ENCODE measurements around the gene RECK. TPM values are rescaled to one million over a fixed set of nuclear protein-coding genes. Genes with fewer than 3 reads are reported as not detected.
A peak's percentile ranks its signal among the peaks of the same experiment; 100 is the strongest.

Gene RECK
- total and polyA plus RNA-seq, 2 experiments from 2014 or later = 127 to 165 TPM

- no peak for DNase-seq
- Histone ChIP-seq H3K27ac (no peak overlapping the region), H3K9me3 (ENCODE audit: low read depth) (no peaks in the 10 kb centered on the region), H3F3A (ENCODE audit: insufficient read depth) (peaks cover 47% of the 10 kb centered on the region), H3K79me2 (ENCODE audit: insufficient read depth) (no peaks in the 10 kb centered on the region), H3K9ac (no peak overlapping the region), H3K4me3 (no peak overlapping the region), H3K36me3 (ENCODE audit: low read depth) (peaks cover 76% of the 10 kb centered on the region), H3K4me2 (ENCODE audit: unreplicated experiment) (no peak overlapping the region), H2AFZ (no peak overlapping the region), H4K20me1 (ENCODE audit: insufficient read depth) (no peaks in the 10 kb centered on the region), H3K4me1 (ENCODE audit: insufficient read depth) (no peaks in the 10 kb centered on the region), H3K9me2 (ENCODE audit: insufficient read depth) (no peaks in the 10 kb centered on the region), H3K27me3 (replicated peaks; ENCODE audit: insufficient read depth) (no peaks in the 10 kb centered on the region)
- no peak for TF ChIP-seq EZH2phosphoT487 (IDR thresholded peaks at IDR 0.05; ENCODE audit: insufficient read depth, low read depth)
- in situ Hi-C loops (cut with MboI) = no loop called here
- 63 to 68% methylated on average over 2 of the region's 2 CpGs for WGBS, 2 experiments (ENCODE audit: low coverage in 1 of 2, low lambda C conversion rate in 2 of 2, missing lambda C conversion rate in 2 of 2)
Observed at GRCh38 chr9:36113999-36114398, 77.3 kb downstream of the RECK start.

DNA sequence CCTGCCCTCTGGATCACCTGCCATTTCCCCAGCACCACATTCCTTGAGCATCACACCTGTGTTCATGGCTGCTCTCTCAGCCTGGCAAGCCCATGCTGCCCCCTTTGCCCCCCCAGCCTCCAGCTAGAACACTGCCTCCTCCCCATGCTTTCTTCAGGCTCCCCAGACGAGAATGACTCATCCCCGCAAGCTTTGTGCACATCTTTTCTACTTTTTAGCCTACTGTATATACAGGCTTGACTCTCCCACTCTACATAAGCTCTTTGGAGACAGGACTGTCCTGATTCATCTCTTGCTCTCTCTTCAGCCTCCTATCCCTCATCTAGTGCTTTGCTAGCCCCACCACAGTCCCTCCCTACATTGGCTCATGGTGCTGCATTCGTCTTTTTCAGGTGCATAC, 79.9 kb downstream of the RECK start:
- Histone ChIP-seq H3K79me2 (ENCODE audit: insufficient read depth) (no peaks in the 10 kb centered on the region; the same call in 1 of the 2 replicates), H3K9ac (no peak overlapping the region), H3K27ac (no peak overlapping the region), H3K4me3 (no peak overlapping the region), H3K36me3 (ENCODE audit: low read depth) (peaks cover 70% of the 10 kb centered on the region), H3K27me3 (replicated peaks; ENCODE audit: insufficient read depth) (no peaks in the 10 kb centered on the region), H3K9me3 (ENCODE audit: low read depth) (no peaks in the 10 kb centered on the region), H3F3A (ENCODE audit: insufficient read depth) (peaks cover 44% of the 10 kb centered on the region), H2AFZ (no peak overlapping the region), H3K4me1 (ENCODE audit: insufficient read depth) (no peaks in the 10 kb centered on the region), H3K9me2 (ENCODE audit: insufficient read depth) (no peaks in the 10 kb centered on the region), H3K4me2 (ENCODE audit: unreplicated experiment) (no peak overlapping the region), H4K20me1 (ENCODE audit: insufficient read depth) (no peaks in the 10 kb centered on the region)
- WGBS, 2 experiments (ENCODE audit: low coverage in 1 of 2, low lambda C conversion rate in 2 of 2, missing lambda C conversion rate in 2 of 2) = 95 to 96% methylated on average over 3 of the region's 3 CpGs
- no peak for DNase-seq
- no peak for TF ChIP-seq EZH2 (IDR thresholded peaks at IDR 0.05; ENCODE audit: insufficient read depth, poor library complexity, severe bottlenecking)
- TF ChIP-seq EZH2phosphoT487 (IDR thresholded peaks at IDR 0.05; ENCODE audit: insufficient read depth, low read depth) = no peak
- in situ Hi-C loops (cut with MboI) = no loop called here

DNA sequence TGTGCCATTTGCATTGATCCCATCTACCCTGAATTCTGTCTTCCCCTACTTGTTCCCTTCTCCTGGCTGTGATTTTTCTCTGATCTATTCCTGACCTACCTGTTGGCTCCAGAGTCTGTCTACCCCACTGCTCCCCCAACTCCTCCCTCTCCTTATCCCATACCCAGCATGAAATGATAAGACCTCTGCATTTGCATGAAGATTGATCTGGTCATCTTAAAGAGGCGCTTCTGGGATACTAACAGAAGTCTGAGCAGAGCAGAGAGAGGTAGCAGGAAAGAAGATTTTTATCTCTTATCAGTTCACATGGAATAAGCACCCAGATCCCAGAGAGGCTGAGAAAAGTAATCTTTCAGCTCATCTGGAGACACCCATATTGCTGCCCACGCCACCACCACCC, 81.5 kb downstream of the RECK start:
- TF ChIP-seq EZH2phosphoT487 (IDR thresholded peaks at IDR 0.05; ENCODE audit: insufficient read depth, low read depth) (no peak), EZH2 (IDR thresholded peaks at IDR 0.05; ENCODE audit: insufficient read depth, poor library complexity, severe bottlenecking) (no peak)
- Histone ChIP-seq H3F3A (ENCODE audit: insufficient read depth) (peaks cover 40% of the 10 kb centered on the region), H3K4me3 (no peak overlapping the region), H3K79me2 (ENCODE audit: insufficient read depth) (no peaks in the 10 kb centered on the region; the same call in 1 of the 2 replicates), H3K9me2 (ENCODE audit: insufficient read depth) (no peaks in the 10 kb centered on the region), H3K27ac (no peak overlapping the region), H4K20me1 (ENCODE audit: insufficient read depth) (no peaks in the 10 kb centered on the region), H3K4me2 (ENCODE audit: unreplicated experiment) (no peak overlapping the region), H3K27me3 (replicated peaks; ENCODE audit: insufficient read depth) (no peaks in the 10 kb centered on the region), H3K9ac (no peak overlapping the region), H2AFZ (no peak overlapping the region), H3K36me3 (ENCODE audit: low read depth) (peaks cover 73% of the 10 kb centered on the region), H3K9me3 (ENCODE audit: low read depth) (no peaks in the 10 kb centered on the region), H3K4me1 (ENCODE audit: insufficient read depth) (no peaks in the 10 kb centered on the region)
- DNase-seq = no peak
- 98 to 100% methylated on average over 2 of the region's 2 CpGs for WGBS, 2 experiments (ENCODE audit: low coverage in 1 of 2, low lambda C conversion rate in 2 of 2, missing lambda C conversion rate in 2 of 2)
- in situ Hi-C loops (cut with MboI) = no loop called here

DNA sequence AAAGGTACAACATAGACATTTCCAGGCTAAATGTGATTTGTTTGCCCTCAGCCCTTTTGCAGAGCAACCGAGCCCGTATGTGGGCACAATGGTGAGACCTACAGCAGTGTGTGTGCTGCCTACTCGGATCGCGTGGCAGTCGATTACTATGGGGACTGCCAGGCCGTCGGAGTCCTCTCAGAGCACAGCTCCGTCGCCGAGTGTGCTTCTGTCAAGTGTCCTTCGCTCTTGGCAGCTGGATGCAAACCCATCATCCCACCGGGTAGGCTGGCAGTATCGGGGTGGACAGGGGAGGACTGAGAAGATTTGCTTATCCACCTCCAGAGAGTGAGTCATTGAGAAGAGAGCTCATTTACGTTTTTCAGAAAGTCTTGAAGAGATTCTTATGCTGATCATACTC, 82.0 kb downstream of the RECK start:
- no peaks in the 10 kb centered on the region; the same call in 1 of the 2 replicates for H3K79me2 ChIP-seq (ENCODE audit: insufficient read depth)
- no peak overlapping the region for H3K4me2 ChIP-seq (ENCODE audit: unreplicated experiment)
- WGBS, 2 experiments (ENCODE audit: low coverage in 1 of 2, low lambda C conversion rate in 2 of 2, missing lambda C conversion rate in 2 of 2) = 73 to 77% methylated on average over 15 of the region's 15 CpGs
- H3K4me1 ChIP-seq (ENCODE audit: insufficient read depth) = no peaks in the 10 kb centered on the region
- peaks cover 73% of the 10 kb centered on the region for H3K36me3 ChIP-seq (ENCODE audit: low read depth)
- no peak overlapping the region for H3K4me3 ChIP-seq
- no peaks in the 10 kb centered on the region for H3K27me3 ChIP-seq (replicated peaks; ENCODE audit: insufficient read depth)
- peak; percentile 28 for DNase-seq
- in situ Hi-C loops (cut with MboI) = no loop called here
- no peak overlapping the region for H3K9ac ChIP-seq
- TF ChIP-seq EZH2 (IDR thresholded peaks at IDR 0.05; ENCODE audit: insufficient read depth, poor library complexity, severe bottlenecking) = no peak
- no peak for TF ChIP-seq EZH2phosphoT487 (IDR thresholded peaks at IDR 0.05; ENCODE audit: insufficient read depth, low read depth)
- peaks cover 39% of the 10 kb centered on the region for H3F3A ChIP-seq (ENCODE audit: insufficient read depth)
- no peaks in the 10 kb centered on the region for H3K9me3 ChIP-seq (ENCODE audit: low read depth)
- no peak overlapping the region for H2AFZ ChIP-seq
- no peaks in the 10 kb centered on the region for H3K9me2 ChIP-seq (ENCODE audit: insufficient read depth)
- no peak overlapping the region for H3K27ac ChIP-seq
- H4K20me1 ChIP-seq (ENCODE audit: insufficient read depth) = no peaks in the 10 kb centered on the region

- H3K36me3 ChIP-seq (ENCODE audit: low read depth) = peaks cover 72% of the 10 kb centered on the region
- no peak overlapping the region for H3K4me3 ChIP-seq
- H3K27me3 ChIP-seq (replicated peaks; ENCODE audit: insufficient read depth) = no peaks in the 10 kb centered on the region
- DNase-seq = no peak
- no peak overlapping the region for H3K27ac ChIP-seq
- H2AFZ ChIP-seq = no peak overlapping the region
- in situ Hi-C loops (cut with MboI) = no loop called here
- H4K20me1 ChIP-seq (ENCODE audit: insufficient read depth) = no peaks in the 10 kb centered on the region
- no peaks in the 10 kb centered on the region for H3K4me1 ChIP-seq (ENCODE audit: insufficient read depth)
- H3K79me2 ChIP-seq (ENCODE audit: insufficient read depth) = no peaks in the 10 kb centered on the region; the same call in 1 of the 2 replicates
- peaks cover 36% of the 10 kb centered on the region for H3F3A ChIP-seq (ENCODE audit: insufficient read depth)
- H3K9me2 ChIP-seq (ENCODE audit: insufficient read depth) = no peaks in the 10 kb centered on the region
- H3K9me3 ChIP-seq (ENCODE audit: low read depth) = no peaks in the 10 kb centered on the region
- 83 to 86% methylated on average over 7 of the region's 7 CpGs for WGBS, 2 experiments (ENCODE audit: low coverage in 1 of 2, low lambda C conversion rate in 2 of 2, missing lambda C conversion rate in 2 of 2)
- H3K4me2 ChIP-seq (ENCODE audit: unreplicated experiment) = no peak overlapping the region
- no peak for TF ChIP-seq EZH2phosphoT487 (IDR thresholded peaks at IDR 0.05; ENCODE audit: insufficient read depth, low read depth)
- no peak for TF ChIP-seq EZH2 (IDR thresholded peaks at IDR 0.05; ENCODE audit: insufficient read depth, poor library complexity, severe bottlenecking)
- no peak overlapping the region for H3K9ac ChIP-seq
Observed at GRCh38 chr9:36119476-36119875, 82.8 kb downstream of the RECK start.
